ENCODE data around the gene TREML2. TPM values are rescaled to one million over a fixed set of nuclear protein-coding genes. Genes with fewer than 3 reads are reported as not detected.

TREML2 gene, protein sequence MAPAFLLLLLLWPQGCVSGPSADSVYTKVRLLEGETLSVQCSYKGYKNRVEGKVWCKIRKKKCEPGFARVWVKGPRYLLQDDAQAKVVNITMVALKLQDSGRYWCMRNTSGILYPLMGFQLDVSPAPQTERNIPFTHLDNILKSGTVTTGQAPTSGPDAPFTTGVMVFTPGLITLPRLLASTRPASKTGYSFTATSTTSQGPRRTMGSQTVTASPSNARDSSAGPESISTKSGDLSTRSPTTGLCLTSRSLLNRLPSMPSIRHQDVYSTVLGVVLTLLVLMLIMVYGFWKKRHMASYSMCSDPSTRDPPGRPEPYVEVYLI
- not detected in 2 replicates for total RNA-seq (ENCODE audit: low replicate concordance)

DNA sequence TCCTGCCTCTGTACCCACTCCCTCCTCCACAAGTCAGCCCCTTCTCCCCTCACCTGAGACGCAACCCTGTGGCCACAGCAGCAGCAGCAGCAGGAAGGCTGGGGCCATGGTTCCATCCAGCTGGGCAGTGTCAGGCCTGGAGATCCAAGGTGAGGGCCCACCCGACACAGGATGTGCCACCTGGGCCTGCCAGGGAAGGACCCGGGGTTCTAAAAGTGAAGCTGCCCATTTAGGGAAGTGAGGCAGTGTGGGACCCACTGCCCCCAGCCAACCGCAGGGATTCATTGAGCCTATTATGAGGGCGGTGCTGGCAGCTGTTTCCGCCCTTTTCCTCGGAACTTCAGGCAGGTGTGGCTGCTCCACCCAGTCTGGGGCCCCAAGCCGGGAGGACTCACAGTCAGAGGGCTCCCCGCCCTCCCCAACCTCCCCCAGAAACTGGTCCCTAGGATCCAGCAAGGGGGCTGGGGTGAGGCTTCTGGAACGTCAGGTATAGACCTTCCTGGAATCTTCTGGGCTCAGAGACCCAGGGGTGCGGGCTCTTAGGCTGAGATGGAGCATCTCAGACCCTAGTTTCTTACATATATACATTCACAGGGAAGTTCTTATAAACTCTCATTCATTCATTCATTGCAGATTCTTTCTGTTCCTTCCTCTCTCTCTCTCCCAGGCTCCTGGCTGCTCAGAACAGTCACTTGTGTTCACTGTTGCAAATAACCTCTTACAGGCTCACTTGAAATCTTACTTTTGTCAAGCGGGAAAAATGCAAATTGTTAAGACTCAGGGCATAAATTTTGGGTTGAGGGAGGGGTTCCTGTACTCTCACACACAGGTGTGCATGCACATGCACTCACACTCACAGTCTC, at the start of gene TREML2:
Gene TREML2 (minus strand): TSS at position 249 of the 863 bp plus-strand sequence. CDS start 141 bp downstream, at position 108.

DNA sequence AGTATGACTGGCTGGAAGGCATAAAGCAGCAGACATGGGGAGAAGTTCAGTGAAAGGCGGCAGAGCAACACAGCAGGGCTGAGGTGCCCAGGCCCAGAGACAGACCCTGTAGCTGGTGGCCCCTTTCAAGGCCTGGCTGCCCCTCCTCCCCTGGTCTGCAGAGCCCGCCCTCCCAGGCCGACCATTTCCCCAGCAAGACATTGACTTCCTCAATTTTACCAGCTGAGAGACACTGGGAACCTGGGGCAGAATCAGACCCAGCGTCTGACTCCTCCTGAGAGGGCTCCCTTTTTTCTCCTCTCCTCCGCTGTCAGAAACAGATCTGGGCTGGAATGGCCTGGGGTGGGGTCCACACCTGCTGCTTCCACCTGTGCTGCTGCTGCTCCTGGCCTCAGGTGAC, 27.1 kb upstream of the TREML2 start, which contains the start of gene TREML4:
Gene TREML4 (plus strand): TSS at position 254 of the 400 bp plus-strand sequence. CDS start 79 bp downstream, at position 333.

DNA sequence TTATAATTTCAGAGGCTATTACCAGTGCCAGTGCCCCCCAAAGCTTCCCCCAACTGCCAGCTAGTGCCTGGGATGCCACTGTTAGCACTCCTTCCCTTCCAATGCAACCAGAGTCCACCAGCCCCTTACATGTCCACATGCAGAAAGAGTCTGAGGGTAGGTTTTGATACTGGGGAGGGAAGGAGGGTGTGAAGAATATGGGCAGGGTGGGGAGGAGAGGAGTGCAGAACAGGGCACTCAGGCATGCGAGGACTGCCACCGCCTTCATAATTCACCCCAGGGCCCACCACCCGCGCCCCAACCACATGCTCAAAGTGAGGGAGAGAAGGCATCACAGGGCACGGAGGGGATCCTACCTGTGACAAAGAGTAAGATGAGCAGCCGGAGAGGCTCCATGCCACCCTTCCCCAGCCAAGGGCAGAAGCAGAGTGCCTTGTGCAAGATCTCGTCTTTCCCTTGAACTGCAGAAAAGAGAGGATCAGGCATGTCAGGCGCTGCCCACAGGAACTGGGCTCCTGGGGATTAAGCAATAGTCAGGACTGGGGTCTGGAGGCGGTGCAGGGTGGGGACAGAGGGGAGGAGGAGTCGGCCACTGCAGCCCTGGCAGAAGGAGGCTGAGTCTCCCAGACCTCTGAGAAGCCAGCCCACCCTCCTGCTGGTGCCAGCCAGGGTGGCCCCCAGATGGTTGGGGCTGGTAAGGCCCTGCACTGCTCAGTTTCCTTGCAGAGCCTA, 38.1 kb downstream of the TREML2 start, which contains the start of gene TREM2:
Gene TREM2 (minus strand): TSS at position 430 of the 732 bp plus-strand sequence. CDS start 34 bp downstream, at position 396.

DNA sequence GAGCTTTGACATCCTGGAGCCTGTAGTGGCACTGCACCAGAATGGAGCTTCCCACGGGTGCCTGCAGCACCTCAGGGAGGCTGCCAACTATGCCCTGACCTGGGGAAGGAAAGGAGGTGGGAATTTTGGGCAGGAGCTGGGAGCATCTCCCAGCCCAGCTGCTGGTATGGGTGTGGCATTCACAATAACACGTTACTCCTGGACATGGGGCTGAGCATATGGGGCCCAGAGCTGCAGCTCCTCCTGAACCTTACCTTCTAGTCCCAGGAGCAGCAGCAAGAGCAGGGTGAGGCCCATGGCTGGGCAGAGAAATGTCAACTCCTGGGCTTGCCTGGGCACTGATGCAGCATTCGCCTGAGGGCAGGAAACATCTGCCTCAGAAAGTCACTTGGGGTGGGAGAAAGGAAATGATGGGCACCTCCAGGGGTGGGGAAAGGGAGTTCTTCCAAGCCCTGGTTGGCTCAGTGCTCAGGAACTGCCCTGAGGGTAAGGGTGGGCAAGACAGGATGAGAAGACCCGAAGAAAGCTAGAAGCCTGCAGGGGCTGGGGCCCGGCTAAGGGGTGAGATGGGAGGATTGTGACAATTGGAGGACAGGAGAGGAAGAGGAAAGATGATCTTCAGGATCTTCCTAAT, 46.8 kb downstream of the TREML2 start, which contains the start of gene TREML1:
Gene TREML1 (minus strand): TSS at position 356 of the 634 bp plus-strand sequence. CDS start 59 bp downstream, at position 297.

Other genes starting within 250 kb of the TREML2 start
- gene UNC5CL, start 161.9 kb downstream of the TREML2 start, total RNA-seq (ENCODE audit: low replicate concordance) = under 0.01 and 0.12 TPM in 2 replicates
- not detected in 2 replicates for gene TSPO2, start 158.7 kb downstream of the TREML2 start, total RNA-seq (ENCODE audit: low replicate concordance)
- not detected in 2 replicates for gene APOBEC2, start 147.9 kb downstream of the TREML2 start, total RNA-seq (ENCODE audit: low replicate concordance)
- gene OARD1, start 128.8 kb downstream of the TREML2 start, total RNA-seq (ENCODE audit: low replicate concordance) = 9.4 and 10.5 TPM in 2 replicates
- 16.4 TPM in 2 replicates for gene NFYA, start 128.2 kb downstream of the TREML2 start, total RNA-seq (ENCODE audit: low replicate concordance)
- gene TREML1, start 46.8 kb downstream of the TREML2 start, total RNA-seq (ENCODE audit: low replicate concordance) = not detected in 2 replicates
- gene TREM2, start 38.0 kb downstream of the TREML2 start, total RNA-seq (ENCODE audit: low replicate concordance) = 0.12 TPM in 1 of 2 replicates, not detected in the other
- not detected in 2 replicates for gene TREML4, start 27.2 kb upstream of the TREML2 start, total RNA-seq (ENCODE audit: low replicate concordance)
- 1.5 TPM in 1 of 2 replicates, not detected in the other for gene TREM1, start 85.5 kb upstream of the TREML2 start, total RNA-seq (ENCODE audit: low replicate concordance)
- gene NCR2, start 134.5 kb upstream of the TREML2 start, total RNA-seq (ENCODE audit: low replicate concordance) = not detected in 2 replicates

Data from smooth muscle cell of the coronary artery (primary cell).